ENCODE results near the gene ZC3H15. TPM values are rescaled to one million over a fixed set of nuclear protein-coding genes. Genes with fewer than 3 reads are reported as not detected.

Gene ZC3H15
- total RNA-seq, 1 donor from 2014 or later, result 46.8 TPM

DNA sequence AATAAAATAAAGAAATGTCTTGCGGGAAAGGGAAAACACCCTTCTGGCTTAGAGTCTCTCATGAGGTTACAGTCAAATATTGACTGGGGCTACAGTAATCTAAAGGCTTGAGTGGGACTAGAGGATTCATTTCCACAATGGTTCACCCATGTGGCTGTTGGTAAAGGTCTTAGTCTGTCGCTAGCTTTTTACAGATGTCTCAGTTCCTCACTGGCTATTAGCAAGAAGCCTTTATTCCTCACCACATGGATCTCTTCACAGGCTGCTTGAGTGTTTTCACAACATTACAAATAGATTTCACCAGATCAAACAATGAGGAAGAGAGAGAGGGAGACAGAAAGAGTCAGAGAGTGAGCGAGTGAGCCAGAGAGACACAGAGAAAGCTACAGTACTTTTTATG is 8.3 kb upstream of the ZC3H15 start:
- Mint-ChIP-seq H3K27me3 (ENCODE audit: unreplicated experiment) (peaks cover 1% of the 10 kb centered on the region), H3K4me1 (ENCODE audit: unreplicated experiment) (no peaks in the 10 kb centered on the region), H3K4me3 (ENCODE audit: unreplicated experiment) (no peak overlapping the region), H3K9me3 (ENCODE audit: unreplicated experiment) (no peaks in the 10 kb centered on the region), H3K36me3 (ENCODE audit: low read depth, unreplicated experiment) (no peaks in the 10 kb centered on the region), H3K27ac (ENCODE audit: unreplicated experiment) (no peak overlapping the region)
- DNase-seq (ENCODE audit: low spot score), result no peak
- TF ChIP-seq, protein P1, sequence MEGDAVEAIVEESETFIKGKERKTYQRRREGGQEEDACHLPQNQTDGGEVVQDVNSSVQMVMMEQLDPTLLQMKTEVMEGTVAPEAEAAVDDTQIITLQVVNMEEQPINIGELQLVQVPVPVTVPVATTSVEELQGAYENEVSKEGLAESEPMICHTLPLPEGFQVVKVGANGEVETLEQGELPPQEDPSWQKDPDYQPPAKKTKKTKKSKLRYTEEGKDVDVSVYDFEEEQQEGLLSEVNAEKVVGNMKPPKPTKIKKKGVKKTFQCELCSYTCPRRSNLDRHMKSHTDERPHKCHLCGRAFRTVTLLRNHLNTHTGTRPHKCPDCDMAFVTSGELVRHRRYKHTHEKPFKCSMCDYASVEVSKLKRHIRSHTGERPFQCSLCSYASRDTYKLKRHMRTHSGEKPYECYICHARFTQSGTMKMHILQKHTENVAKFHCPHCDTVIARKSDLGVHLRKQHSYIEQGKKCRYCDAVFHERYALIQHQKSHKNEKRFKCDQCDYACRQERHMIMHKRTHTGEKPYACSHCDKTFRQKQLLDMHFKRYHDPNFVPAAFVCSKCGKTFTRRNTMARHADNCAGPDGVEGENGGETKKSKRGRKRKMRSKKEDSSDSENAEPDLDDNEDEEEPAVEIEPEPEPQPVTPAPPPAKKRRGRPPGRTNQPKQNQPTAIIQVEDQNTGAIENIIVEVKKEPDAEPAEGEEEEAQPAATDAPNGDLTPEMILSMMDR (IDR thresholded peaks at IDR 0.05; ENCODE audit: unreplicated experiment), result no peak

DNA sequence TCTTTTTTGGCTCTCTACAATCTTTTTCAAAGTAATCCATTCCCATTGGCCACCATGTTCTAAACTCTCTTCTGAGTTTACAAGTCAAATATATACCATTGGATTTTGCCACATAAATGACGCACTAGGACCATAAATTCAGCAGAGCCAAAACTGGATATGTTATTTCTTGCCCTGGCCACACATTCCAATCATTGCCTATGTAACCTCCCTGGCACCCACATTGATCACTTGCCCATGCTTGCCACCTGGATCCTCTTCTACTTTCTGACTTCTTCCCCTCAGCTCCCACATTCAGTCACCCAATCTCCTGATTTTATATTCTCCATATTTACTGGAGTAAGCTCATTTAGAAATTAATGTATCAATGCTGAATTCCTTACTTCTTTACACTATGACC is 5.1 kb upstream of the ZC3H15 start:
- Mint-ChIP-seq H3K27me3 (ENCODE audit: unreplicated experiment) (peaks cover 9% of the 10 kb centered on the region), H3K4me3 (ENCODE audit: unreplicated experiment) (no peak overlapping the region), H3K4me1 (ENCODE audit: unreplicated experiment) (peaks cover 6% of the 10 kb centered on the region), H3K9me3 (ENCODE audit: unreplicated experiment) (no peaks in the 10 kb centered on the region), H3K27ac (ENCODE audit: unreplicated experiment) (no peak overlapping the region), H3K36me3 (ENCODE audit: low read depth, unreplicated experiment) (no peaks in the 10 kb centered on the region)
- TF ChIP-seq, protein P1 (IDR thresholded peaks at IDR 0.05; ENCODE audit: unreplicated experiment), result no peak
- DNase-seq (ENCODE audit: low spot score), result no peak

DNA sequence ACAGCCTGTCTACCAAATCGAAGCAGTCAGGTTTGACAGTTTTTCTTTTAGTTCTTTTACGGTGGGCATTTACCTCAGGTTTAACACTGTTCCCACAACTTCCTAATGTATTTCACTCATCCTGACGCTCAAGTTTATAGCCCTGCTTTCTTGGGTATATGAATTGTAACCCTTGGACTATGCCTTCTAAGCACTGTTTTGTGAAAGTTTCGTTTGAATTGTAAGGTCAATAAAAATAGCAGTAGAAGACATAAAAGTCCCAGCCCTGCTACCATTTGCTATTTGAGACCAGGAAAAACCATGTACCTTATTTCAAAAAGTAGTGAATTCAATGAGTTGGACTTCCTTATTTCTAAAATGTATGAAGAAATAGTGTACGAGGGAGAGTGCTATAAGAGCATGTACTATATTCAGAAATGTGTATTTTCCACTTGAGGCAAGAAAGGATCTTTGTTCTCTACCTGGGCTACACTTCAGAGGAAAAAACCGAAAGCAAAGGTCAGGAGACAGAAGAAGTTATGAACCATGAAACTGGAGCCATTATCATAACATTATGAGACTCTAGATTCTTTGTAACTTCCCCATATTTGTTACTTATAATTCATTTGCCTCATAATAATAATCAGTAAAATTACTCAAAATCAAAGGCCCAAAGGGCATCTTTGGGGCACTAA is 1.9 kb upstream of the ZC3H15 start:
- no peaks in the 10 kb centered on the region for H3K9me3 Mint-ChIP-seq (ENCODE audit: unreplicated experiment)
- peaks cover 21% of the 10 kb centered on the region for H3K4me1 Mint-ChIP-seq (ENCODE audit: unreplicated experiment)
- H3K27me3 Mint-ChIP-seq (ENCODE audit: unreplicated experiment), result peaks cover 17% of the 10 kb centered on the region
- TF ChIP-seq, protein P1 (IDR thresholded peaks at IDR 0.05; ENCODE audit: unreplicated experiment), result no peak
- no peak for DNase-seq (ENCODE audit: low spot score)
- H3K4me3 Mint-ChIP-seq (ENCODE audit: unreplicated experiment), result no peak overlapping the region
- H3K27ac Mint-ChIP-seq (ENCODE audit: unreplicated experiment), result no peak overlapping the region
- no peaks in the 10 kb centered on the region for H3K36me3 Mint-ChIP-seq (ENCODE audit: low read depth, unreplicated experiment)

DNA sequence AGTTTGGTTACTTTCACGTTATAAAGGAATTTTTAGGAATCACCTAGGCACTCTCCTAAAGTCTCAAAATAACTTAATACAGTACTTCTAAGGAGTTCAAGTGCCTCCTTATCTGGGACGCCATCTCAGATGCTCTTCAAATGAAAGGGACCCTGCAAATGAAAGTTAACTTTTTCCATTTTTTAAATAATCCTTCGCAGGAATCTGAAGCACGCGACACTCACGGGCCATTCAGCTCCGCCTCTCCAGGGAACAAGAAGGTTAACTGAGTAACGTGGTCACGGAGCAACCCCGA is 537 bp upstream of the ZC3H15 start:
- TF ChIP-seq, protein P1 (IDR thresholded peaks at IDR 0.05; ENCODE audit: unreplicated experiment), result no peak
- DNase-seq (ENCODE audit: low spot score), result no peak
- peaks cover 15% of the 10 kb centered on the region for H3K27me3 Mint-ChIP-seq (ENCODE audit: unreplicated experiment)
- no peaks in the 10 kb centered on the region for H3K9me3 Mint-ChIP-seq (ENCODE audit: unreplicated experiment)
- H3K4me3 Mint-ChIP-seq (ENCODE audit: unreplicated experiment), result peak overlapping the region; percentile 97
- H3K36me3 Mint-ChIP-seq (ENCODE audit: low read depth, unreplicated experiment), result no peaks in the 10 kb centered on the region
- peaks cover 21% of the 10 kb centered on the region for H3K4me1 Mint-ChIP-seq (ENCODE audit: unreplicated experiment)
- H3K27ac Mint-ChIP-seq (ENCODE audit: unreplicated experiment), result peak overlapping the region; percentile 99

DNA sequence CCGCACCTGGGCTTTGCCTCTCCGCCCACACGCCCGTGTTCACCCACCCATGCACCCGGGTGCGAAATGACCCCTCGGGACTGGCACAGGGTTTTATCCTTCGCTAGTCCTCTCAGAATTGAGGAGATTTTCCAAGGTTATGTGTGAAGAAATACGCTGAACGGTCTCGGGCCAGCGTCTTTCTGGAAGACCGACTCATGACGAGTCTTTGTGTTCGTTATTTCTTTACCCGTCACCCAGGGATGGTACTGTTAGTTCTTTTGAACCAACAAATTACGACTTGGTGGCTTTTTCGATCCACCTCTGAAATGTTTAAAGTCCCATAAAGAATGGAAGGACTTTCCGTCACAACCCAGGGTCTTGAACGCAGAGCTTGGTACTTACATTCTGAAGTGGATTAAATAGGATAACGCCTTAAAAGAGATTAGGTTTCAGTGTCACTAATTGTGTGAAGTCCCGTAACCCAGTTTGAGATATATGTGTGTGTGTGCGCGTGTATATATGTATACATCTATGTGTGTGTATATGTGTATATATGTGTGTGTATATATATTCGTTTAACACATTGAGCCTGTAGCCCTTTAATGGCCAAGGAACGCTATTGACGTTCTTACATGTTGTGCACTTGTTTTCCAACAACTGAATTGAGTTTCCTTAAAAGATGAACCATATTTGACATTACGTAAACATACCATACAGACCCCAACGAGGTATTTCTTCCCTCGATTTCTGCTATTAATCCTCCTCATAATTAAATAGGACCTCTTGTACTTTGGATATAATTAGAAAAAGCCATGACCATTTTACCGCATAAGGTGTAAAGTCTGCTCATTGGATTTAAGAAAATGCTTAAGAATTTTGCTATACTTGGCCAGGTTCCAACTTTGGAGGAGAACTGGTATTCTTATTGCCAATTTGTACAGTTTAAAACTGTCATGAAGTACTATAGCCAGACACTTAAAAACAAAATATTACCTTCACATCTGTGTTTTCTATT is 889 bp downstream of the ZC3H15 start:
- Mint-ChIP-seq H3K36me3 (ENCODE audit: low read depth, unreplicated experiment) (no peaks in the 10 kb centered on the region), H3K4me3 (ENCODE audit: unreplicated experiment) (peak overlapping the region; percentile 97), H3K27me3 (ENCODE audit: unreplicated experiment) (peaks cover 15% of the 10 kb centered on the region), H3K9me3 (ENCODE audit: unreplicated experiment) (no peaks in the 10 kb centered on the region), H3K4me1 (ENCODE audit: unreplicated experiment) (peaks cover 28% of the 10 kb centered on the region), H3K27ac (ENCODE audit: unreplicated experiment) (peak overlapping the region; percentile 99)
- no peak for DNase-seq (ENCODE audit: low spot score)
- TF ChIP-seq, protein P1 (IDR thresholded peaks at IDR 0.05; ENCODE audit: unreplicated experiment), result no peak
